ENCODE measurements around the gene TNFRSF21.

Gene TNFRSF21

DNA sequence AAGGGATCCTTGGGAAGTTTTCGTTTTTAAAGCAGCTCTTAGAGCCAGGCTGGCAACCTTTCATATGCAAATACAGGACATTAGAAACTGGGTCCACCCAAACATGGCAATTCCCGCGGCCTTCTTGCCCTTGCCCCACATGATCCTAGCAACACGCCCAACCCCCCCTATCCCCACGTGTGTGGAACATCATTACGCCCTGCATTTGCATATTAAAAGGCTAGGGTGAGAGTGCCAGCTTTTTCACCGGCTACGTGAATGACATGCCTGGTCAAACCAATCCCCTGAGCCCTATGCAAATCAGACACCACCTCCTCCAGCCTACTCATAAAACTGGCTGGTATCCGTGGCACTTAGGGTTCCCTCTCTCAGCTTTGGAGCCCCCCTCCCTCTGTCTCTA is 88.1 kb downstream of the TNFRSF21 start:
- no peak for DNase-seq (ENCODE audit: low spot score)

DNA sequence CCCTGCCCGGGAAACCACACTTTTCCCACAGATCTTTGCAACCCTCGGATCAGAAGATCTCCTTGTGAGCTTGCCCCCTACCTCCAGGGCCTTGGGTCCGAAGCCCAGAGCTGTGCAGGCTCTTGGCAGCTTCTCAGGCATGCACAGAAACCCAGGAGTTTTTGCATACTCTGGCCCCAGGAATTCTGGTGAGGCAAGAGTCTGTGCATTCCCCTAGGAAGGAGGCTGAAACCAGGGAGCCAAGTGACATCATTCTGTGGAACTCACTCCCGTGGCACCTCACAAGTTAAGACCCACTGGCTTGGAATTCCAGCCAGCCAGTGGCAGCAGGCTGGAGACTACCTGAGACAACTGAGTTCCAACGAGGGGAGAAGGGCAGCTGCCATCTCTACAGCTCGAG is 100.1 kb downstream of the TNFRSF21 start:
- no peak for DNase-seq (ENCODE audit: low spot score)

DNA sequence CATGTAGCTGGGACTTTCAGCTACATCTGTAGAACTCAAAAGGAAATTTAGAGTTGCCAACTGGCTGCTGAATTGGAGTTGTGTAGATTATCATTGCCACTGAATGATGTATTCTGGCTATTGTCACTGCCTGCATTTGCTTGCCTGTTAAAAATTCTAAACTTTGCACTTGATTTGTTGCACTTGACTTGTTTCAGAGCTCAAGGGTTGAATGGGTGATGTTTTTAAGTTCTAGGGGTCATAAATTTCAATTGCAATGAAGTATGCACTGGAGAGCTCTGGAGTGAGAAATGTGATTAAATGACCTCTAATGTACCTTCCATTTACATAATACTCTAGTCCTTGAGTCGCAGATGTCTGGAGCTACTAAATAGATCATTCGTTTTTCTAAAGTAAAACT is 102.4 kb downstream of the TNFRSF21 start:
- no peak for DNase-seq (ENCODE audit: low spot score)

DNA sequence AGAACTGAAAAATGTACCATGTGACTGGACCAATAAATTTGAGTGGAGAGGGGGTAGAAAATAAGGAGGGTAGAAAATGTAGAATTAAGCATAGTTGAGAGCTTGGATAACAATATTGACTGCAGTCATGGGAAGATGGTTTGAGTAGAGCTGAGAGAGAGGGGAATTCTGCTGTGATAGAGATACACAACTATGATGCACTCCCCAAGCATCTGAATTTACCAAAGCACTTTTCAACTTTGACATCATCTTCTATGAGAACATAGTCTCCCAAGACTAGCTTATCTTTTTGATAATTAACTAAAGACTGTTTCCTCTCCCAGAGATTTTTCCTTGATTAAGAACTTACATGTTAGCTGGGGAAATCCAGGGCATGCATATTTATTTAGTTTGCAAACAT is 103.1 kb downstream of the TNFRSF21 start:
- DNase-seq (ENCODE audit: low spot score): no peak

DNA sequence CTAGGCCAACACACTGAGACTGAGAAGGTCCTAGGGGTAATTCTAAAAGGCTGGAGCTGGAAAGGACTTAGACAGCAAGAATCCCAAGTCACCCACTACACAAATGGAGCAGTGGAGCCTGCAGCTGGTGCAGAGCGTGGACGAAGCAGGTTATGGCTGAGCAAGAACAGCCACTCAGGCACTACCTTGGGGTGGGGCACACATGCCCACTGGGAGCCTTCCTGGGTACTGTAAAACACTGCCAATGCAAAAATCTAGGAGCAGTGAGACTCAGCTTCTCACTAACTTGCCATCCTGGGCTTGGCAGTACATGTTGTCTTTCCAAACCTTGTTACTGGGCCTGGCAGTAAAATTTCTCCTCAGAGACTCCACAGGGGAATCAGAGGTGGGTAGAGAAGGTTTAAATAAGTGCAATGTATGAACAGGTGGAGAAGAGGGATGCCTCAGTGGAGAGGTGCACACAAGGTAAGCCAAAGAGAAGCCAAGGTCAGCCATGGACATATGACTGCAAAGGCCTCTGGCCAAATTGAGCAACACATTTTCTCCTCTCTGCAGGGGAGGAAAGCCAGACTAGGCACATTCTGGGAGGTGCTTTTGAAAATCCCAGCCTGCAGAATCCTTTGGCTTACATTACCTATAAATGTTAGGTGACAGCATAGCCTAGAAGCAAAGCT is 105.6 kb downstream of the TNFRSF21 start:
- no peak for DNase-seq (ENCODE audit: low spot score)

DNA sequence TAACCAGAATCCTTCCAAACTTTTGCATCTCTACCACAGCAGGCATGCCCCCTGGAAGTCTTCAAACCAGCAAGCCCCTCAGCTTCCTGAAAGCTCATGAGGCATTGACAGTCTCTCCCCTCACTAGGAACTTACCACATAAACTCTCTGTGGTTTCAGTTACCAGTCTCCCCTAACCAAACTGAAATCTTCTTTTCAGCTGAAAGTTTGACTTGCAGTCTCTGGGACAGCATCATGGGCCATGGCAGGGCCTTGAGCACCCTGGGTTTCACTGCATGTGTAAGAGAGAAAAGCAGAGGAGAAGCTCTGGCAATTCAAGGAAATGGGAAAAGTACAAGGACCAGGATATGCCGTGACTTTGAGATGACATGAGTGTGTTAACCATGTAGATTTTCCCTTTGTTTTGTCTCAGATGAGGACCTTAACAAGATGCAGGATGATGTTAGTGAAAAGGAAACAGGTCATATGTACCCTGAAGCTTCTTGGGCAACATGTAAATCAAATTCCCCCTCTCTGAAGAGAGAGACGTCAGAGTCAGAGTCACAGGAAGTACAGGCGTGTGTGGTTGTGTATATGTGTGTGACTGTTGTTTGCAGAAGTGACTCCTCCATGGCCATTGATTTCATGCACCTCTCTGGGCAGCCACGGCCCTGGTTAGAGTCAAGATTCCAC is 106.3 kb downstream of the TNFRSF21 start:
- no peak for DNase-seq (ENCODE audit: low spot score)

DNA sequence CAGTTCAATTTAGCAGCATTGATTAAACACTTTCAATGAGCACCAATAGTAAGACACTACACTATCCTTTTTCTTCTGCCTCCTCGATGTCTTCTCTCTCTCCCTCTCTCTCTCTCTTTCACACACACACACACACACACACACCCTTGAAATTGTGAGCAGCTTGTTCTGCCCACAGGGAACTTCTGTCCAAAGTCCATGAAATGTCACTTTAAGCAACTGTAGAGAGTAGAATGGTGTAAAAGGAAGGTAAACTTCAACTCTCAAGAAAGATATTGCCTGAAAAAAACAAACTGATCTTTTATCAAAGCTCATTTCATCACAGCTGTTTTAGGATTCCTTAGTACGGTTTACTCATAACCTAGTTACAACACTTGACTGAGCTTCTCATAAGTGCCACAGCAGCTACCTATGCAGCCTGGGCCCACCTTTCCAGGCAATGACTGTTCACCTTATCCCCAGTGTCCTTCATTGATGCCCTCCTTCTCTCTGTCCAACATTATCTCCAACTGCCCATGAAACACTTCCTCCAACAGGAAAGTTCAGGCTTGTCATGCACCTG is 107.0 kb downstream of the TNFRSF21 start:
- no peak for DNase-seq (ENCODE audit: low spot score)

DNA sequence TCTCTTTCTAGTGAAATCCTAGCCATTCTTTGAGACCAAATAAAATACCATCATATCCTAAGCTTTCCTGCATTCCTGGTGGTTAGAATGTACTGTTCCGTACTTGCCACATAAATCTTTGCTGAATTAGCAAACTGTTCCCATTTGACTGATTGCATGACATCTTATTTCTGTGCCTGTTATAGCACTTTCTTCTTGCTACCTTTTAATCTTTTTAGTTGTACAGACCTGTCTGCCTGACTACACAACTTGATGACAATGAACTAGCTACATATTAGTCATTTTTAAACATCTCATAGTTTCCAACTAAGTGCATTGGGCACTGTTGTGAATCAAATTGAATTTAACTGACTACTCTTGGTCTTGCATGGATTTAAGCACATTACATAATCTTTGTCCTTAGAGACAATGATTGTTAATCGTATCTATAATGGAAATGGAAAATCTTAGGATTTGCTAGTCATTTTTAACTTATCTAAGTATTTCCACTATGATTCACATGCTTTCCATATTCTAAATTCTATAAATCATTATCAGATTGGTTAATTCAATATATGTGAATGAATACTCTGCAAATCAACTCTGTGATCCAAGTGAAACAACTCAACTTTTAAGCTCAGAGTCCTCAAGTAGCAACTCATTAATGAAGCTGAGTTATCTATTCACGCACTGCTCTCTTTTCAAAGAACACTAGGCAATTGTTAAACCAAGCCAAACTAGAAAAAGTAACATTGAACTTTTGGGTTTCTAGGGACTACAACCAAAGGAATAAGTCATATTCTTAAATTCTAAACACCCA is 109.0 kb downstream of the TNFRSF21 start:
- DNase-seq (ENCODE audit: low spot score): no peak

DNA sequence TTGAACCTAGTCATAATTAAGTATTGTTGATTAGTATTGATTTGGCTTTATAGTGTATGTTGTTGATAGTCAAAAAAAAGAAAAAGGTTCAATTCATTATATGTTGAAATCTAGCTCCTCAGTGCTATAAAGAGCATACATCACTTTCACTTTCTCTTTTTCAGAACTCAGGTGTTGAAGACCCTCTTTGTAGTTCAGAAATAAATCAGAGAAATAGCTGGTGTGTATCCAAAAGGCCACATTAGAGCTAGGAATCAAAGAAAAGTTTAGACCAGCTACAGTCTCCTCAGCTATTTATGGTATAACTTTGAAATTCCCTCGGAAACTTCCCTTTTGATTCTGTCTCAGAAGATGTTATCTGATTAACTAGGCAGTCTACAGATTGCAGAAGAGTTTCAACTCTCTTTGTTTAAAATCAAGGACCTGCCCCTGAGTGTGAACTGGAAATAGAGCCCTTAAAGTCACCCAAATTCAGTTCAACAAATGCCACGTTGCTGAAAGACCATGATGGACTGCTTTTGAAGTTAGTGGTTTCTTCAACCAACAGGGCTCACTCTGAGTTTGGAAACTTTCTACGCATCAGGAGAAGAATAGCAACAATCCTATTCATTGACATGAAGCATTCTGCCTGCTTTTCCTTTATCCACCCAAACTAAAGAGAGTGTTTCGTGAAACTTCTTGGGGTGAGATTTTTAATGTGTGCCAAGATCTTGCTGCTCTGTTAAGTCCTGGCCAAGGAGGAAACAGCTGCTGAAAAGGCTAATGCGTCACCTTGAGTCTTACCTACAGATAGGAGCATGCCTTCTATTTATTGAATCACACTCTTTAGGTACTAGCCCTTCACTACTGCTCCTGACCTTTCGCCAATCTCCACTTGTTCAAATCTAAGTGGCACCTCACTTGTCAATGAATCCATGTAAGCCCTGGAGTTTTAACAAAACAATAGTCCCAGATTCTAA is 111.7 kb downstream of the TNFRSF21 start:
- DNase-seq (ENCODE audit: low spot score): no peak

DNA sequence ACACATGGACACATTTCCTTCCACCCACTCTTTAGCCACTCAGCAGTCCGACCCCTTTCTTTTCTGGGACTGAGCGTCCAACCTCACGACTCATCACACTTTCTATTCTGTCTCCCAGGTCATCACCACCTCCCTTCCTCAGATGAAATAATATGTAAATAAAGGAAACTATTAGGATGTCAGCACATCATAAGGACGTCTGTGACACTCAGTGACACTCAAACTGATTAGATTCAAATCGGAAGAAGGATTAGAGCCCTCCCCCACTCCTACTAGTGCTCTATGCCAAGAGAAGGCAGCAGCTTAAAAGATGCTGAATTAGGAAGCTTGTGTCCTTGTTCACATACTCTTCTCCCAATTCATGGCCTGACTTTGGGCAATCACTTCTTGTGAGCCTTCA is 113.6 kb downstream of the TNFRSF21 start:
- DNase-seq (ENCODE audit: low spot score): no peak

DNA sequence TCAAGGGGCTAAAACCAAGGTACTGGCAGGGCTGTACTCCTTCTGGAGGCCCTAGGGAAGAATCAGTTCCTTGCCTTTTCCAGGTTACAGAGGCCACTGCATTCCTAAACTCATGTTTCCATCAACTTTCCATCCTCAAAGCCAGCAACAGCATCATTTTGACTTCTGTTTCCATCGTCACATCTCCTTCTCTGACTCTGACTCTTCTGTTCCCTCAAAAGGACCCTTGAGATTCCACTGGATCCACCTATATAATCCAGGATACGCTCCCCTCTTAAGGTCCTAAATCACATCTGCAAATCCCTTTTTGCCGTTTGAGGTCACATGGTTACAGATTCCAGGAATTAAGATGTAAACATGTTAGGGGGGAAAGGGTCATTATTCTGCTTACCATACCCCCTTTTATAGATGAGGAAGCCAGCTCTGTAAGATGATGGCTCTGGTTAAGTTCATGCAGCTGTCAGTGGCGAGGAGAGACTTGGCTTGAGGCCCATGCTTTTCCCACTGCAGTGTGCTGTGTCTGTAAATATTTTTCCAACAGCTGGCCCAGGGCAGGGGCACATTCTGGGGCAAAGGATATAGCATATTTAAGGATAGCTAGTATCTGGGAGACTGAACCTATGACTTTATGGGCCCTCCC is 114.6 kb downstream of the TNFRSF21 start:
- no peak for DNase-seq (ENCODE audit: low spot score)

DNA sequence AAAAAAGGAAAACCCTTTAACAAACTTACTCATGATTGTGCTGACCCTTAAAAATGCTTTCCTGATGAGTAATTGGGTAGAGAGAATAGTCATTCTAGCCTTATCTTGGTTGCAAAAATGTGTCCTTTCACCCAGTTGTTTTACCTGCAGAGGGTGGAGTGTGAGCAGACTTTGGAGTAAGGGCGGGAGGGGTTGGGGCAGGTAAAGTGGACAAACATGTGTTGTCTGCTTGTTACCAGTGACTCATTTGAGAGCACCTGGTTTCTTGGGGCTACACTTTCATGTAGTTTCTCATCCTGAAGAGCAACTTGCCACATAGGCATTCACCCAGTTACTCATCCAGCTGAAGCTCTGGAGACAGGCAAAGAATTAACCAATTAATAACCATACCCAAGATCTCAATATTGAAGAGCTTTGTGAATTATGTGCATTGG is 121.1 kb downstream of the TNFRSF21 start:
- DNase-seq (ENCODE audit: low spot score): peak; percentile 94

DNA sequence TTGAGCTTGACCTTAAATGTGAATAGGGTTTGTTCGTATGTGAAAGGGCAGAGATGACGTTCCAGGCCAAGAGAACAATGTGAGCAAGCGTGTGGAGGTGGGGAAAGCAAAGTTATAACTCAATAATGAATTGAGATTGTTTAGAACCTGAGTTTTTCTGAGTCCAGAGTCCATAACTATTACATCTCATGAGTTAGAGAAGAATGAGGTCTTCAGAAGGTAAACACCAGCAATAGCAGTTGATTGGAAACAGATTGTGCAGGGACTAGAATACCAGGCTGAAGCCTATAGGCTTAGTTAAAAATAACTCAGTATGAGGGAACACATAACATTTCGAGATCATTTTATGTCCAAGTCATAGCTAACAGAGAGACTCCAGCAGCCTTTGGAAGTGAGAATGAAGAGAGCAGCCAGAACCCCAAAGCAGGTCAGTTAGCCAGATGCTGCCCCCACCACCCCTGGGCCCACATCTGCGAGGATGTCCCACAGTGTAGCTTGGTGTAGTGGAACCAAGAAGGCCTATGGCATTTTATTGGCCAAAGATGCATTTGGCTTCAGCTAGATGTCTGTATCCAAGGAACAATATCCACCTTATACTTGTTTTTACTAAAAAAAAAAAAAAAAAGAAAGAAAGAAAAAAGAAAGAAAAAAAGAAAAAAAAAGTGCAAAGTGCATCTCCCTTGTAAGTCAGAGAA is 121.7 kb downstream of the TNFRSF21 start:
- DNase-seq (ENCODE audit: low spot score): peak; percentile 27

DNA sequence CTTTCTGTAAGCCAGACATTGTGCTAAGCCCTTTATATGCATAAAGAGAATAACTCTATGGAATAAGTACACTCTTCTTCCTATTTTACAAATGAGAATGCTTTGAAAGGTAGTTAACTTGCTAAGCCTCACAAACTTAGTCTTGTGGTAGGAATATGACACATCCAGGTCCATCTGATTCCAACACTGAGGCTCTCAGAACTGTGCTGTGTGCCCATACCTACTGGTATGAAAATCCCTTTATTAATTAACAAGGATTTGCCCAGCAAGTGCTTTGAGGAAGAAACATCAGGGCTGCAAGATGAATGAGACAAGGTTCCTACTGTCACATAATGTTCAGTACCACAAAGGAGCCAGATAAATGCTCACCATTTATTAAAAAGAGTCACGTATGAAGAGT is 122.6 kb downstream of the TNFRSF21 start:
- no peak for DNase-seq (ENCODE audit: low spot score)

DNA sequence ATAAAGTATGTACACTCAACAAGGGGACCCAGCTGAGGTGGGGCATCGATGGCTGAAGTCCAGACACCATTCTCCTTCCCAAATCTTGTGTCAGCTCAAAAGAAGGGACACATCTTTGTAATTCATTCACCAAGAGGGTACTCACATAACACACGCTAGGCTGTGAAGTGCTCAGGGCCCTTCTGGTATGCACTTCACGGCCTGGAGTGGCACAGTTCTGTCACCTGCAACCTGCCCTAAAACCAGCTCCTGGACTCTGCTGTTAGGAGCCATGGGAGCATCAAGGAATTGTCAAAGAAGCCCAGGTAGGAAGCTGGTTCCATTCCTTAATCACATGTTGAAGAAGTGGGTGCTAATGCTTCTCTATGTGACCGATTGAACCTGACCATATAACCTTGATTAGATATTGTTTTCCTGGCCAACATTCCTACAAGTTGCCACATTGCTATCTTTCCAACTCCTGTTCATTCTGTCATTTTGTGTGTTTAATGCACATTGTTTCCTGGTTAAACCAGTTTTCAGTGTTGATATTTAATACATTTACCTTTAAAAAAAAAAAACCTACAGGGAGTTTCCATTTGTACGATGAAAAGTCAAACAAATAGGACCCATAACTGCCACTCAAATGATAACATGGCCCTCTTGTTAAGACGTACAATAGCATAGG is 127.3 kb downstream of the TNFRSF21 start:
- DNase-seq (ENCODE audit: low spot score): no peak

DNA sequence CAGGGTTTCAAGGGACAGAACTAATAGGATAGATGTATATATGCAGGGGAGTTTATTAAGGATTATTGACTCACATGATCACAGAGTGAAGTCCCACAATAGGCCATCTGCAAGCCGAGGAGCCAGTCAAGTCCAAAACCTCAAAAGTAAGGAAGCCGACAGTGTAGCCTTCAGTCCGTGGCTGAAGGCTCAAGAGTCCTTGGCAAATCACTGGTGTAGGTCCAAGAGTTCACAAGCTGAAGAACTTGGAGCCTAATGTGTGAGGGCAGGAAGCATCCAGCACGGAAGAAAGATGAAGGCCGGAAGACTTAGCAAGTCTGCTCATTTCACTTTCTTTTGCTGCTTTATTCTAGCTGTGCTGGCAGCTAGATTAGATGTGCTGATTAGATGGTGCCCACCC is 128.0 kb downstream of the TNFRSF21 start:
- no peak for DNase-seq (ENCODE audit: low spot score)
